HG03095 (cell line): ENCODE measurements around the gene GGTLC1.
A peak's percentile ranks its signal among the peaks of the same experiment; 100 is the strongest.

Source experiments
- ATAC-seq: cut with Tn5 transposase; IDR thresholded peaks from one replicate; pipeline ENCODE4 v1.9.1; 2021; ENCODE audit warnings: moderate library complexity; ENCODE audit not compliant: unreplicated experiment

The GGTLC1 gene

GRCh38 chr20:23966927-23967615, 21.5 kb downstream of the GGTLC1 start:
- no peak for ATAC-seq

GRCh38 chr20:23966298-23966697, 22.3 kb downstream of the GGTLC1 start:
- ATAC-seq: no peak

GRCh38 chr20:23963941-23964340, 24.6 kb downstream of the GGTLC1 start:
- no peak for ATAC-seq

- ATAC-seq: no peak
These were observed 26.3 kb downstream of the GGTLC1 start for GRCh38 chr20:23962272-23962671.

- no peak for ATAC-seq
These were observed 29.5 kb downstream of the GGTLC1 start for GRCh38 chr20:23959054-23959453.

GRCh38 chr20:23955896-23956295, 32.7 kb downstream of the GGTLC1 start:
- no peak for ATAC-seq

GRCh38 chr20:23954008-23954745, 34.4 kb downstream of the GGTLC1 start:
- no peak for ATAC-seq

- no peak for ATAC-seq
These were observed 42.4 kb downstream of the GGTLC1 start for GRCh38 chr20:23946206-23946605.

- ATAC-seq: no peak
These were observed 45.3 kb downstream of the GGTLC1 start for GRCh38 chr20:23943304-23943703.

GRCh38 chr20:23939641-23940040, 48.9 kb downstream of the GGTLC1 start:
- ATAC-seq: no peak

- no peak for ATAC-seq
These were observed 49.5 kb downstream of the GGTLC1 start for GRCh38 chr20:23939063-23939462.

- no peak for ATAC-seq
These were observed 50.5 kb downstream of the GGTLC1 start for GRCh38 chr20:23938118-23938438.

GRCh38 chr20:23937303-23938117, 51.1 kb downstream of the GGTLC1 start:
- peak; percentile 65 for ATAC-seq
